CD4-positive, alpha-beta memory T cell (primary cell): Measurements from ENCODE around the gene TMUB2. TPM values are rescaled to one million over a fixed set of nuclear protein-coding genes. Genes with fewer than 3 reads are reported as not detected.

Source experiments
- CTCF ChIA-PET: fragments of 350-600 bp; sonication (Branson Sonifier 250); formaldehyde crosslinking; loops from one replicate; lab custom pipeline; 2021; ENCODE audit warnings: inconsistent platforms; ENCODE audit not compliant: partially characterized antibody; lab: Charles Lee
- POLR2A ChIA-PET: fragments of 350-600 bp; sonication (Branson Sonifier 250); formaldehyde crosslinking; loops from one replicate; lab custom pipeline; 2021; ENCODE audit not compliant: partially characterized antibody; lab: Charles Lee
- DNase-seq, 5 donors: peaks; one replicate each; pipeline versions ENCODE4 v3.0.0 to v3.0.0-alpha.2; 2020 to 2022; ENCODE audit warnings: mixed read lengths in 1 of 5
- H3K27ac ChIP-seq: one replicate; pipeline ENCODE4 v1.7.0; 2013; ENCODE audit warnings: low read depth, low read length
- H3K27me3 ChIP-seq: 2 replicates; pipeline ENCODE4 v1.7.0; 2013; ENCODE audit warnings: mild to moderate bottlenecking, low read length, moderate library complexity; ENCODE audit not compliant: insufficient read depth
- H3K36me3 ChIP-seq: 2 replicates; pipeline ENCODE4 v1.7.0; 2013; ENCODE audit warnings: mild to moderate bottlenecking, low read length, moderate library complexity; ENCODE audit not compliant: insufficient read depth
- H3K4me1 ChIP-seq: 2 replicates; pipeline ENCODE4 v1.7.0; 2013; ENCODE audit warnings: mild to moderate bottlenecking, low read length, moderate library complexity; ENCODE audit not compliant: insufficient read depth
- H3K4me3 ChIP-seq, 2 donors: one replicate each; pipeline ENCODE4 v1.7.0; 2013; ENCODE audit warnings: low read length in 2 of 2, mild to moderate bottlenecking in 1 of 2
- H3K9me3 ChIP-seq, 2 donors: one replicate each; pipeline ENCODE4 v1.7.0; 2013; ENCODE audit warnings: low read length in 2 of 2, control low read depth in 1 of 2; ENCODE audit not compliant: control insufficient read depth in 1 of 2
- H3K27ac Mint-ChIP-seq, 7 donors: one replicate each; pipeline ENCODE4 v1.8.0; 2020 to 2021; ENCODE audit warnings: mixed read lengths in 7 of 7, mild to moderate bottlenecking in 6 of 7, inconsistent platforms in 3 of 7, moderate library complexity in 3 of 7
- H3K27me3 Mint-ChIP-seq, 2 donors: one replicate each; pipeline ENCODE4 v1.8.0; 2020 to 2021; ENCODE audit warnings: mixed read lengths in 2 of 2
- H3K36me3 Mint-ChIP-seq, 2 donors: one replicate each; pipeline ENCODE4 v1.8.0; 2020 to 2021; ENCODE audit warnings: mixed read lengths in 2 of 2, inconsistent platforms in 1 of 2, mild to moderate bottlenecking in 1 of 2
- H3K4me1 Mint-ChIP-seq, 4 donors: one replicate each; pipeline ENCODE4 v1.8.0; 2020 to 2021; ENCODE audit warnings: mixed read lengths in 4 of 4, mild to moderate bottlenecking in 1 of 4
- H3K4me3 Mint-ChIP-seq, 8 donors: one replicate each; pipeline ENCODE4 v1.8.0; 2020 to 2021; ENCODE audit warnings: mixed read lengths in 8 of 8, mild to moderate bottlenecking in 7 of 8, moderate library complexity in 6 of 8, inconsistent platforms in 3 of 8
- H3K9me3 Mint-ChIP-seq, 8 donors: one replicate each; pipeline ENCODE4 v1.8.0; 2020 to 2021; ENCODE audit warnings: mixed read lengths in 8 of 8, mild to moderate bottlenecking in 5 of 8, inconsistent platforms in 3 of 8, moderate library complexity in 1 of 8
- intact Hi-C: fragments of 100-400 bp; cut with micrococcal nuclease; formaldehyde crosslinking; loops from one replicate; pipeline ENCODE4 v1.15.1; 2023
- polyA plus RNA-seq, 2 donors: library from polyadenylated mRNA; unstranded; fragments of 300-500 nt; fragmentation: Illumina TruSeq; gene quantifications; one replicate each; pipeline ENCODE4 v1.2.3, GENCODE V29; 2021
- total RNA-seq, 2 experiments: library from RNA; stranded (reverse); gene quantifications; one replicate each; pipeline ENCODE4 v1.2.3, GENCODE V29; 2021

TMUB2 gene
- total and polyA plus RNA-seq, 4 experiments from 2014 or later = 35.3 to 47.9 (median 40.4) TPM

DNA sequence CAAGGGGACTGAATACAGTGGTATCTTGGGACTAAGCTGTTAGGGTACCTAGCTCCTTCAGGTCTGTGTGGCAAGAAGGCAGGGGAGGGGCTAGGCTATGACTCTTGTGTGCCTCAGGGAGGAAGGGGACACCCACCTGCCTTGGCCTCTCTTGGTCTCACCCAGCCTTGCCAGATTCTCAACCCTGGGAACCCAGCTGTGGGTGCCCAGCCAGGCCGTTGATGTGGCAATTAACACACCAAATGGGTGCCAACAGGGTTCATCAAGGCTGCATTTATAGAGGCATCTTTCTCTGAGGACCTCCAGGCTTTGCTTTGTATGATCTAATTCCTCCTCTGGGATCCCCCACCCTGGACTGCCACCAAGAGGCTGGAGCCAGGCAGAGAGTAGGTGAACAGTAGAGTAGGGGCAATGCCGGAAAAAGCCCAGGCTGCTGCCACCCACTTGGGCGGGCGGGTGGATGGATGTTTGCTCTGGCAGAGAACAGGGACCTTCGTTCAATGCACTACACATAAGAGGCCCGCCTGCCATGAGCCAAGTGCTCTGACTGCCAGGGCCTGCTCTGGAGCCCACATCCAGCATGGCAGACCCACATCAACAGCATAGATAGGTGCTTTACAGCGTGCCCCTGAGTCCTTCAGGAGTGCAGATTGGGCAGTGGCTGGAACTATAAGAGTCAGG, 19.5 kb upstream of the TMUB2 start:
- Mint-ChIP-seq H3K36me3 (no peaks in the 10 kb centered on the region), H3K4me3 (no peak overlapping the region), H3K9me3 (no peaks in the 10 kb centered on the region), H3K27me3 (no peaks in the 10 kb centered on the region), H3K4me1 (peaks cover 5 to 16% (median 9%) of the 10 kb centered on the region in 4 donors), H3K27ac (peak overlapping the region in 2 of 7 donors; percentile 19 to 29)
- Histone ChIP-seq H3K27me3 (no peaks in the 10 kb centered on the region), H3K36me3 (no peaks in the 10 kb centered on the region), H3K27ac (no peak overlapping the region), H3K4me3 (no peak overlapping the region), H3K9me3 (no peaks in the 10 kb centered on the region), H3K4me1 (peaks cover 6% of the 10 kb centered on the region)
- no peak for DNase-seq
- intact Hi-C loops = no loop called here
- ChIA-PET CTCF (interaction anchor here (1.1 to 1.5 kb wide), 6 partner anchors 8 to 287 kb away, joined by 3 to 7 read pairs (median 4); no protein-coding TSS in a partner anchor), POLR2A (no interaction called here)

DNA sequence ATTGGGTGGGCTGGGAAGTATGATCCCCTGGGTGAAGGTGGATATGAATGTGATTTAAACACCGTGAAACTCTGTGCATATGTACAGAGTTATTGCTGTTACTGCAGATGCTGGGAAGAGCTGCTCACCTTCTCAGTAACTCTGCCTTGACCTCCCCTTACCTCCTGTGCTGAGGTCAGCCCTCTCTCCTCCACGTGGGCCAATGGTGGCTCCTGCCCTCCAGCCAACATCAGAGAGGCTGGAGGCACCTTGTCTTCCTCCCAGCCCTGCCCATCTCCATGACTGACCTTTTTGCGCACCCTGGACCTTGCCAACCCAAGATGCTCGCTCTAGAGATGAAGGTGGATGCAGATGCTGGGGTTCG, 16.7 kb upstream of the TMUB2 start:
- ChIA-PET CTCF (interaction anchor here (0.6 to 1.2 kb wide), 2 partner anchors 15 to 376 kb away, joined by 3 to 4 read pairs; no protein-coding TSS in a partner anchor), POLR2A (no interaction called here)
- Histone ChIP-seq H3K4me3 (no peak overlapping the region), H3K9me3 (no peaks in the 10 kb centered on the region), H3K27ac (no peak overlapping the region), H3K4me1 (peaks cover 6% of the 10 kb centered on the region), H3K27me3 (no peaks in the 10 kb centered on the region), H3K36me3 (no peaks in the 10 kb centered on the region)
- DNase-seq = no peak
- intact Hi-C loops = no loop called here
- no peaks in the 10 kb centered on the region for H3K36me3 Mint-ChIP-seq
- no peaks in the 10 kb centered on the region for H3K27me3 Mint-ChIP-seq
- peak overlapping the region in 2 of 7 donors; percentile 63 to 89 for H3K27ac Mint-ChIP-seq
- no peak overlapping the region for H3K4me3 Mint-ChIP-seq
- no peaks in the 10 kb centered on the region for H3K9me3 Mint-ChIP-seq
- peaks cover 5 to 16% (median 9%) of the 10 kb centered on the region in 4 donors for H3K4me1 Mint-ChIP-seq

DNA sequence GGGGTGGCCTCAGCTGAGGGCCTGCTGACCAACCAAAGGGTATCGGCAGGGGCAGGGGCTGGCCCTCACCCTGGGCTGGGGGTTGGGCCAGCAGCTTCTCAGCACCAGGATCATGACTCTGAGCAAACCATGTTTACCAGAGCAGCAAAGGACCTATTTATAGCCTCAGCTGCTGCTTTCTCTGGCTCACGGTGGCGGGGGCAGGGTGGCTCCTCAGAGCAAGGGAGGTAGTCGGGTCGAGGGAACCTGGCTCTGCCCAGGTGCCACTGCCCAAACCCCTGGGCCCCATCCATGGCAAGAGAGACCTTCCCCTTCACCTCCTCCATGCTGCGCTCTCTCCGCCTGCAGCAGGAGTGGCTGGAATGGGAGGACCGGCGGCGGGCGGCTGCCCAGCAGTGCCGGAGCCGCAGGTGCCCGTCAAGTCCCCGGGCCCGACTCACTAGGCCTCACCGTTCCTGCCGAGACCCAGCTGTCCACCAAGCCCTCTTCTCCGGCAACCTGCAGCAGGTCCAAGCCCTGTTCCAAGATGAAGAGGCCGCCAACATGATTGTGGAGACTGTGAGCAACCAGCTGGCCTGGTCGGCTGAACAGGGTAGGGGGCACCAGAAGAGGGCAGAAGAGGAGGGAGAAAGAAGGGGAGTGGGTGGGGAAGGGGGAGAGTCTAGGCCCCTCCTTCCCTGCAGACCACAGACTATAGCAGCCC, 16.1 kb upstream of the TMUB2 start, which contains the start of gene ASB16:
Gene ASB16 (plus strand): TSS at position 206 of the 703 bp plus-strand sequence. CDS start 86 bp downstream, at position 292.
- Histone ChIP-seq H3K4me3 (no peak within 1 kb of the TSS), H3K36me3 (no peaks in the 10 kb centered on the region), H3K27ac (no peak within 1 kb of the TSS), H3K27me3 (no peaks in the 10 kb centered on the region), H3K9me3 (no peaks in the 10 kb centered on the region), H3K4me1 (peaks cover 6% of the 10 kb centered on the region)
- Mint-ChIP-seq H3K27me3 (no peaks in the 10 kb centered on the region), H3K4me3 (no peak within 1 kb of the TSS), H3K9me3 (no peaks in the 10 kb centered on the region), H3K36me3 (peaks cover 0 to 4% of the 10 kb centered on the region in 2 donors), H3K27ac (peak within 1 kb of the TSS in 2 of 7 donors; percentile 63 to 89), H3K4me1 (peaks cover 5 to 16% (median 9%) of the 10 kb centered on the region in 4 donors)
- no peak for DNase-seq
- ChIA-PET CTCF (interaction anchor here (0.5 to 1.2 kb wide), 2 partner anchors 14 to 439 kb away, joined by 3 read pairs; no protein-coding TSS in a partner anchor), POLR2A (no interaction called here)
- intact Hi-C loops = no loop called here

DNA sequence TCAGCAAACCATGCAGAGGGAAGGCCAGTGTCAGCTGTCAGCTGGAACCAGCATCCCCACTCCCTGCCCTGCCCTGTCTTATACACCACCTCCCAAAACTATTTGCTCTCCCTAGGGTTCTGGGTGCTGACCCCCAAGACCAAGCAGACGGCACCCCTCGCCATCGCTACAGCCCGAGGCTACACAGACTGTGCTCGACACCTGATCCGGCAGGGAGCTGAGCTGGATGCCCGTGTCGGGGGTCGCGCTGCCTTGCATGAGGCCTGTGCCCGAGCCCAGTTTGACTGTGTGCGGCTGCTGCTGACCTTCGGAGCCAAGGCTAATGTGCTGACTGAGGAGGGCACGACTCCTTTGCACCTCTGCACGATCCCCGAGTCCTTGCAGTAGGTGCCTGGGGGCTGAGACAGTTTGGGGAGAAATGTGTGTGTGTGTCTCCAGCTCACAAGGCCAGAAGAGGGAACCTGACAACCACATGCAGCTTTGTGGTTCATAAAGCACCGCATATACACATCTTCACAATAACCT, 14.8 kb upstream of the TMUB2 start:
- POLR2A ChIA-PET = interaction anchor here (0.9 to 1.7 kb wide), 4 partner anchors 12 to 155 kb away, joined by 3 to 12 read pairs (median 4); partner anchors contain the start of gene ATXN7L3
- no peaks in the 10 kb centered on the region for H3K27me3 ChIP-seq
- no peak for DNase-seq
- no peaks in the 10 kb centered on the region for H3K36me3 ChIP-seq
- intact Hi-C loops = no loop called here
- H3K4me1 Mint-ChIP-seq = peaks cover 5 to 16% (median 10%) of the 10 kb centered on the region in 4 donors
- H3K4me1 ChIP-seq = peaks cover 6% of the 10 kb centered on the region
- H3K4me3 ChIP-seq = no peak overlapping the region
- no peaks in the 10 kb centered on the region for H3K9me3 Mint-ChIP-seq
- peak overlapping the region in 4 of 7 donors; percentile 21 to 83 (median 51) for H3K27ac Mint-ChIP-seq
- CTCF ChIA-PET = interaction anchor here (1.1 to 1.3 kb wide), 2 partner anchors 38 to 228 kb away, joined by 3 to 5 read pairs; no protein-coding TSS in a partner anchor
- no peaks in the 10 kb centered on the region for H3K9me3 ChIP-seq
- H3K4me3 Mint-ChIP-seq = no peak overlapping the region
- no peaks in the 10 kb centered on the region for H3K27me3 Mint-ChIP-seq
- peaks cover 0 to 8% of the 10 kb centered on the region in 2 donors for H3K36me3 Mint-ChIP-seq
- H3K27ac ChIP-seq = no peak overlapping the region

DNA sequence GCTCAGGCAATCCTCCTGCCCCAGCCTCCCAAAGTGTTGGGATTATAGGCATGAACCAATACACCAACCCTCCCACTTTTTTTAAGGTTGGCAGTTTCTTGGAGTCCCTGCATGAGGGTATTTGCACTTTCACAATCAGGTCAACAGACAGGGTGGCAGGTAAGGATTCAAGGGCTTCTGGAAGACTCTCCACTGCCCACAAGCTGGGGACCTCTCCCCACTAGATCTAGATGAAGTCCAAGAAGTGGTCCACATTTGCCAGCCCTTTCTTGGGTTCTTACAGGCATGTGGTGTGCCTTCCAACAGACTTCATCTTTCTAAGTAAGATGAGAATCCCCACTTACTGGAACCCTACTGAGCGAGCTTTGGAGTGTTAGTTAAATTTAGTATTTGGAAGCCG, 12.3 kb upstream of the TMUB2 start:
- Histone ChIP-seq H3K4me3 (no peak overlapping the region), H3K36me3 (peaks cover 6% of the 10 kb centered on the region), H3K4me1 (no peaks in the 10 kb centered on the region), H3K27me3 (no peaks in the 10 kb centered on the region), H3K9me3 (no peaks in the 10 kb centered on the region), H3K27ac (no peak overlapping the region)
- Mint-ChIP-seq H3K9me3 (no peaks in the 10 kb centered on the region), H3K27ac (peak overlapping the region in 2 of 7 donors; percentile 30 to 48), H3K4me3 (no peak overlapping the region), H3K36me3 (peaks cover 5 to 17% of the 10 kb centered on the region in 2 donors), H3K27me3 (no peaks in the 10 kb centered on the region), H3K4me1 (peaks cover 0 to 6% (median 2%) of the 10 kb centered on the region in 4 donors)
- intact Hi-C loops = no loop called here
- ChIA-PET POLR2A (interaction anchor here (1.3 kb wide), 1 partner anchor 11 kb away, joined by 3 read pairs; no protein-coding TSS in a partner anchor), CTCF (interaction anchor here (1.4 to 1.5 kb wide), 2 partner anchors 11 to 36 kb away, joined by 6 to 7 read pairs; no protein-coding TSS in a partner anchor)
- DNase-seq = no peak

DNA sequence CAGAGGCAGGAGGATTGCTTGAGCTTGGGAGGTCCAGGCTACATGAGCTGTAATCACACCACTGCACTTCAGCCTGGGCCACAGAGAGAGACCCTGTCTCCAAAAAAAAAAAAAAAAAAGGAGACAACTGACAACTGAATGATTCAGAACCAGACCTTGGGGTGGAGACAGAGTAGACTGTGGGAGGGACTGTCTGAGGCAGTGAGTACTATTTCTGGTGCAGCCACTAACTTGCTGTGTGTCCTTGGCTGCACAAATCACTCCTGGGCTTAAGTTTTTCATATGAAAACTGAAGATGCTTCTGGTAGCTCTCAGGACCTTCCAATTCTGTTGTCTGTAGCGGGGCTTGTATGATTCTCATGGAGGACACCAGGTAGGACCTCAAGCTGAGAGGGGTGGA, 10.5 kb upstream of the TMUB2 start:
- Histone ChIP-seq H3K27me3 (no peaks in the 10 kb centered on the region), H3K27ac (no peak overlapping the region), H3K36me3 (peaks cover 6% of the 10 kb centered on the region), H3K4me3 (no peak overlapping the region), H3K9me3 (no peaks in the 10 kb centered on the region), H3K4me1 (no peaks in the 10 kb centered on the region)
- Mint-ChIP-seq H3K27me3 (no peaks in the 10 kb centered on the region), H3K4me3 (no peak overlapping the region), H3K4me1 (peaks cover 0 to 5% (median 0%) of the 10 kb centered on the region in 4 donors), H3K9me3 (no peaks in the 10 kb centered on the region), H3K36me3 (peaks cover 5 to 17% of the 10 kb centered on the region in 2 donors), H3K27ac (peak overlapping the region in 2 of 7 donors; percentile 25 to 31)
- ChIA-PET POLR2A (interaction anchor here (1.4 kb wide), 1 partner anchor 10 kb away, joined by 8 read pairs; the partner anchor contains the start of gene TMUB2), CTCF (interaction anchor here (1.1 to 1.6 kb wide), 2 partner anchors 9 to 31 kb away, joined by 3 read pairs; no protein-coding TSS in a partner anchor)
- no peak for DNase-seq
- intact Hi-C loops = no loop called here
